ENCODE results near the gene MRPL22. TPM values are rescaled to one million over a fixed set of nuclear protein-coding genes. Genes with fewer than 3 reads are reported as not detected.

MRPL22 gene
- total RNA-seq, 1 donor from 2014 or later, result 49.1 TPM

- no peak overlapping the region for H2AFZ ChIP-seq (replicated peaks)
- TF ChIP-seq EZH2phosphoT487 (IDR thresholded peaks at IDR 0.05) (no peak), EZH2 (IDR thresholded peaks at IDR 0.05) (no peak)
- TF ChIP-seq, protein P1, sequence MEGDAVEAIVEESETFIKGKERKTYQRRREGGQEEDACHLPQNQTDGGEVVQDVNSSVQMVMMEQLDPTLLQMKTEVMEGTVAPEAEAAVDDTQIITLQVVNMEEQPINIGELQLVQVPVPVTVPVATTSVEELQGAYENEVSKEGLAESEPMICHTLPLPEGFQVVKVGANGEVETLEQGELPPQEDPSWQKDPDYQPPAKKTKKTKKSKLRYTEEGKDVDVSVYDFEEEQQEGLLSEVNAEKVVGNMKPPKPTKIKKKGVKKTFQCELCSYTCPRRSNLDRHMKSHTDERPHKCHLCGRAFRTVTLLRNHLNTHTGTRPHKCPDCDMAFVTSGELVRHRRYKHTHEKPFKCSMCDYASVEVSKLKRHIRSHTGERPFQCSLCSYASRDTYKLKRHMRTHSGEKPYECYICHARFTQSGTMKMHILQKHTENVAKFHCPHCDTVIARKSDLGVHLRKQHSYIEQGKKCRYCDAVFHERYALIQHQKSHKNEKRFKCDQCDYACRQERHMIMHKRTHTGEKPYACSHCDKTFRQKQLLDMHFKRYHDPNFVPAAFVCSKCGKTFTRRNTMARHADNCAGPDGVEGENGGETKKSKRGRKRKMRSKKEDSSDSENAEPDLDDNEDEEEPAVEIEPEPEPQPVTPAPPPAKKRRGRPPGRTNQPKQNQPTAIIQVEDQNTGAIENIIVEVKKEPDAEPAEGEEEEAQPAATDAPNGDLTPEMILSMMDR (IDR thresholded peaks at IDR 0.05), result no peak
- no peak for DNase-seq (ENCODE audit: low spot score)
- Mint-ChIP-seq H3K36me3 (peaks cover 2% of the 10 kb centered on the region), H3K27ac (no peak overlapping the region), H3K4me1 (no peaks in the 10 kb centered on the region), H3K9me3 (no peaks in the 10 kb centered on the region), H3K27me3 (ENCODE audit: insufficient read depth, low read depth) (no peaks in the 10 kb centered on the region), H3K4me3 (no peak overlapping the region)
- no peaks in the 10 kb centered on the region for H4K20me1 ChIP-seq (ENCODE audit: low read depth)
- no peak overlapping the region for H3K27ac ChIP-seq
- H3K4me1 ChIP-seq, result no peaks in the 10 kb centered on the region
- H3K27me3 ChIP-seq, result no peaks in the 10 kb centered on the region
- H3F3A ChIP-seq (ENCODE audit: low read depth), result peaks cover 4% of the 10 kb centered on the region
- no peak overlapping the region for H3K9ac ChIP-seq
- no peaks in the 10 kb centered on the region for H3K79me2 ChIP-seq (ENCODE audit: low read depth)
- no peak overlapping the region for H3K4me3 ChIP-seq
- H3K9me3 ChIP-seq (ENCODE audit: low read depth), result no peaks in the 10 kb centered on the region
- no peak overlapping the region for H3K4me2 ChIP-seq
- no peaks in the 10 kb centered on the region for H3K36me3 ChIP-seq
These were observed 25.4 kb downstream of the MRPL22 start for GRCh38 chr5:154966081-154966841.

DNA sequence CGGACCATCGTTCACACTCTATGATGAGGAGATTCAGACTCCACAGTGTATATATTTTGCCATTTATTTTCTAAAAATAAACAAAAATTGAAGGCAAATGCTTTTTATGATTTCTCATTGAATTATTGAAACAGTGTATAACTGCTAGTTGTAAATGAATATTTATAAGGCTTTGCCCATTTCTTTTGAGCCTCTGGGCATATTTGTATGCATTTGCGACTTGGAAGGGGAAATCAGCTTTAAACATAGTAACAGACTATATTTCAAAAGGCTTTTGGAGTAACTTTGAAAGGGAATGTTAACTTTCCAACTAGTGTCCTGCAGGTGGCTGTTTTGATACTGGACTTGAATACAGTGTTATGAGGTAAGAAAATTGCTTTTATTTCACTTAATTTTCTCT is 26.0 kb downstream of the MRPL22 start:
- H4K20me1 ChIP-seq (ENCODE audit: low read depth), result peaks cover 4% of the 10 kb centered on the region
- H3K79me2 ChIP-seq (ENCODE audit: low read depth), result no peaks in the 10 kb centered on the region
- H3F3A ChIP-seq (ENCODE audit: low read depth), result peaks cover 4% of the 10 kb centered on the region
- no peak for TF ChIP-seq EZH2phosphoT487 (IDR thresholded peaks at IDR 0.05)
- TF ChIP-seq EZH2 (IDR thresholded peaks at IDR 0.05), result no peak
- TF ChIP-seq, protein P1 (IDR thresholded peaks at IDR 0.05), result no peak
- H3K4me1 ChIP-seq, result no peaks in the 10 kb centered on the region
- no peaks in the 10 kb centered on the region for H3K4me1 Mint-ChIP-seq
- no peak overlapping the region for H3K9ac ChIP-seq
- H3K4me2 ChIP-seq, result no peak overlapping the region
- no peak overlapping the region for H3K4me3 ChIP-seq
- DNase-seq (ENCODE audit: low spot score), result no peak
- H3K36me3 ChIP-seq, result no peaks in the 10 kb centered on the region
- H3K9me3 Mint-ChIP-seq, result no peaks in the 10 kb centered on the region
- no peaks in the 10 kb centered on the region for H3K9me3 ChIP-seq (ENCODE audit: low read depth)
- no peaks in the 10 kb centered on the region for H3K27me3 ChIP-seq
- no peak overlapping the region for H3K27ac Mint-ChIP-seq
- peaks cover 2% of the 10 kb centered on the region for H3K36me3 Mint-ChIP-seq
- no peak overlapping the region for H2AFZ ChIP-seq (replicated peaks)
- no peaks in the 10 kb centered on the region for H3K27me3 Mint-ChIP-seq (ENCODE audit: insufficient read depth, low read depth)
- no peak overlapping the region for H3K4me3 Mint-ChIP-seq
- no peak overlapping the region for H3K27ac ChIP-seq

GRCh38 chr5:154967421-154968024 is 26.6 kb downstream of the MRPL22 start:
- no peaks in the 10 kb centered on the region for H3K9me3 ChIP-seq (ENCODE audit: low read depth)
- peak; percentile 4 for DNase-seq (ENCODE audit: low spot score)
- H3K27me3 Mint-ChIP-seq (ENCODE audit: insufficient read depth, low read depth), result no peaks in the 10 kb centered on the region
- peaks cover 8% of the 10 kb centered on the region for H4K20me1 ChIP-seq (ENCODE audit: low read depth)
- H3K4me3 ChIP-seq, result no peak overlapping the region
- no peaks in the 10 kb centered on the region for H3K79me2 ChIP-seq (ENCODE audit: low read depth)
- no peaks in the 10 kb centered on the region for H3K4me1 Mint-ChIP-seq
- H3K4me3 Mint-ChIP-seq, result no peak overlapping the region
- H3K9ac ChIP-seq, result no peak overlapping the region
- H3F3A ChIP-seq (ENCODE audit: low read depth), result peaks cover 4% of the 10 kb centered on the region
- no peak overlapping the region for H3K27ac ChIP-seq
- peaks cover 1% of the 10 kb centered on the region for H3K36me3 Mint-ChIP-seq
- H2AFZ ChIP-seq (replicated peaks), result no peak overlapping the region
- TF ChIP-seq, protein P1 (IDR thresholded peaks at IDR 0.05), result peak; percentile 64
- no peak for TF ChIP-seq EZH2phosphoT487 (IDR thresholded peaks at IDR 0.05)
- TF ChIP-seq EZH2 (IDR thresholded peaks at IDR 0.05), result no peak
- H3K4me2 ChIP-seq, result no peak overlapping the region
- no peaks in the 10 kb centered on the region for H3K36me3 ChIP-seq
- no peaks in the 10 kb centered on the region for H3K4me1 ChIP-seq
- no peak overlapping the region for H3K27ac Mint-ChIP-seq
- H3K9me3 Mint-ChIP-seq, result no peaks in the 10 kb centered on the region
- H3K27me3 ChIP-seq, result no peaks in the 10 kb centered on the region

All from neural progenitor cell (in vitro differentiated cells).